Body of pancreas (tissue), 4 donors: ENCODE measurements around the gene LYST. TPM values are rescaled to one million over a fixed set of nuclear protein-coding genes. Genes with fewer than 3 reads are reported as not detected.

Experiments
- ATAC-seq: fragments of 150-250 bp; one replicate; pipeline ENCODE4 v1.9.1; 2016
- DNase-seq, 4 donors: peaks; one replicate each; pipeline ENCODE4 v3.0.0-alpha.2; 2019
- H3K27ac ChIP-seq, 4 donors: fragments of 200-600 bp; sonication (generic); 1 replicate in 3 of 4; 2 replicates in 1 of 4; pipeline versions ENCODE4 v1.5.1 to v1.6.1; 2016 to 2019; ENCODE audit warnings: mild to moderate bottlenecking in 1 of 4, mixed read lengths in 1 of 4, moderate library complexity in 1 of 4
- H3K27me3 ChIP-seq, 2 donors: fragments of 200-600 bp; sonication (generic); one replicate each; pipeline ENCODE4 v1.6.0; 2016; ENCODE audit warnings: mild to moderate bottlenecking in 1 of 2
- H3K36me3 ChIP-seq, 2 donors: fragments of 200-600 bp; sonication (generic); replicated peaks in 1 of 2; 2 replicates each; pipeline ENCODE4 v1.5.1; 2016; ENCODE audit warnings: low read depth in 2 of 2; ENCODE audit not compliant: insufficient read depth in 1 of 2
- H3K4me1 ChIP-seq: fragments of 200-600 bp; sonication (generic); one replicate; pipeline ENCODE4 v1.6.0; 2016
- H3K4me3 ChIP-seq, 2 donors: fragments of 200-600 bp; sonication (generic); 1 replicate in 1 of 2; 2 replicates in 1 of 2; pipeline ENCODE4 v1.5.1; 2016 to 2019
- H3K9me3 ChIP-seq, 3 donors: fragments of 200-600 bp; sonication (generic); 1 replicate in 2 of 3; 2 replicates in 1 of 3; pipeline ENCODE4 v1.5.1; 2016
- POLR2A ChIP-seq, 3 donors: fragments of 450-650 bp; IDR thresholded peaks; one replicate each; pipeline ENCODE4 v1.6.1; 2016; ENCODE audit warnings: antibody characterized with exemption in 3 of 3, mild to moderate bottlenecking in 2 of 3
- WGBS, 2 donors: methylation state at CpG; one replicate each; pipeline ENCODE4 v1.1.5; 2017; 5-methylcytosine and 5-hydroxymethylcytosine counted together
- intact Hi-C: fragments of 100-400 bp; cut with DNase I; formaldehyde crosslinking; loops from one replicate; pipeline ENCODE4 v1.15.1; 2023
- total RNA-seq, 2 donors: library from RNA; depleted of rRNA; stranded (reverse); fragments of >200 nt; gene quantifications; one replicate each; pipeline ENCODE4 v1.1.0, GENCODE V29; 2016
- TF ChIP-seq, protein P1 (sequence below), 7 experiments: fragments of 450-650 bp in 4 of 7; fragments of 200-600 bp in 3 of 7; sonication (generic) in 3 of 7; IDR thresholded peaks; one replicate each; pipeline ENCODE4 v1.5.1; 2016 to 2019; ENCODE audit warnings: antibody characterized with exemption in 7 of 7

Gene LYST
- total RNA-seq, 2 donors from 2014 or later = 16.5 to 21.0 TPM

DNA sequence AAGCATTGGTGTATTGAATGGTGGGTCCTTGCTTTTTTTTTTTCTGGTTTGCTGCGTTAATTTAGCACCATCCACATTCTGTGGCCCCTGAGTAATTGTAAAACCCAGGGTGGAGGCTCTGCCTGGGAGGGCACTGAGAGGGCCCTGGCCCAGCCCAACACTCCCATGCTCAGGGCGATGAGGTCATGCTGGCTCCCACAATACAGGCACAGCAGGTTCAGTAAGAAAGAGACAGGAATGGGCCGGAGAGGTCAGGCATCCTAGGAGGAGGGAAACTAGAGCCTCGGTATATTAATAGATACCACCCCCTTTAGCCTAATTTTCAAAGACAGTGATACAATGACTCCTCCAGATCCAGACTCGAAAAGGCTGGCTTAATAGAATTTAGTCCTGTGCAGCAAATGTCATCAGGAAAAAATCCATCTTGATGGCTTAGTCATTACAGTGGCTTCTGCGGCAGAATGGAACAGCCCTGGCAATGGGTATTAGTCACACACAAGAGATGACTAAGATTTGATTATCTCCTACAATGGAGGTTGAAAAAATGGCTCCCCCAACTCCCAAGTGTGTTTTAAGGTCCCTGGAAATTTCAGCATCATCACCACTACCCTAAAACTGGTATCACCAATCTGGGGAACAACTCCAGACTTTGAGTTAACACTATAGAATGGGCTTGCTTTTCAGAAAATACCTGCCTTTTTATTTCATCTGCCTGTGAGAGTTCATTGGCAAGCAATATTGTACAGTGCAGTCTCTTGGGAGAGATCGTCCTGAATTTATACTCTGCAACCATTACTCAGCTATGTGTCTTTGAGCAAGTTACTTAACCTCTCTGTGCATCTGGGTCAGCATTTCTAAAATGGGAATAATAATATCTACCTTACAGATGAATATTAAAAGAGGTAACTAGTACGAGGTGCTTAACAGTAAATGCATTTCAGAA, 43.9 kb upstream of the LYST start:
- peak in 1 of 4 donors; percentile 20 for DNase-seq
- no peak overlapping the region for H3K27ac ChIP-seq
- intact Hi-C loops = no loop called here
- H3K4me3 ChIP-seq = no peak overlapping the region
- H3K4me1 ChIP-seq = no peaks in the 10 kb centered on the region
- H3K36me3 ChIP-seq = no peaks in the 10 kb centered on the region
- no peaks in the 10 kb centered on the region for H3K9me3 ChIP-seq
- TF ChIP-seq, protein P1, sequence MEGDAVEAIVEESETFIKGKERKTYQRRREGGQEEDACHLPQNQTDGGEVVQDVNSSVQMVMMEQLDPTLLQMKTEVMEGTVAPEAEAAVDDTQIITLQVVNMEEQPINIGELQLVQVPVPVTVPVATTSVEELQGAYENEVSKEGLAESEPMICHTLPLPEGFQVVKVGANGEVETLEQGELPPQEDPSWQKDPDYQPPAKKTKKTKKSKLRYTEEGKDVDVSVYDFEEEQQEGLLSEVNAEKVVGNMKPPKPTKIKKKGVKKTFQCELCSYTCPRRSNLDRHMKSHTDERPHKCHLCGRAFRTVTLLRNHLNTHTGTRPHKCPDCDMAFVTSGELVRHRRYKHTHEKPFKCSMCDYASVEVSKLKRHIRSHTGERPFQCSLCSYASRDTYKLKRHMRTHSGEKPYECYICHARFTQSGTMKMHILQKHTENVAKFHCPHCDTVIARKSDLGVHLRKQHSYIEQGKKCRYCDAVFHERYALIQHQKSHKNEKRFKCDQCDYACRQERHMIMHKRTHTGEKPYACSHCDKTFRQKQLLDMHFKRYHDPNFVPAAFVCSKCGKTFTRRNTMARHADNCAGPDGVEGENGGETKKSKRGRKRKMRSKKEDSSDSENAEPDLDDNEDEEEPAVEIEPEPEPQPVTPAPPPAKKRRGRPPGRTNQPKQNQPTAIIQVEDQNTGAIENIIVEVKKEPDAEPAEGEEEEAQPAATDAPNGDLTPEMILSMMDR (IDR thresholded peaks at IDR 0.05) = no peak
- no peak for TF ChIP-seq POLR2A (IDR thresholded peaks at IDR 0.05)
- 56% methylated on average over 8 of the region's 8 CpGs for WGBS, 2 donors
- peak; percentile 58 for ATAC-seq
- no peaks in the 10 kb centered on the region for H3K27me3 ChIP-seq

DNA sequence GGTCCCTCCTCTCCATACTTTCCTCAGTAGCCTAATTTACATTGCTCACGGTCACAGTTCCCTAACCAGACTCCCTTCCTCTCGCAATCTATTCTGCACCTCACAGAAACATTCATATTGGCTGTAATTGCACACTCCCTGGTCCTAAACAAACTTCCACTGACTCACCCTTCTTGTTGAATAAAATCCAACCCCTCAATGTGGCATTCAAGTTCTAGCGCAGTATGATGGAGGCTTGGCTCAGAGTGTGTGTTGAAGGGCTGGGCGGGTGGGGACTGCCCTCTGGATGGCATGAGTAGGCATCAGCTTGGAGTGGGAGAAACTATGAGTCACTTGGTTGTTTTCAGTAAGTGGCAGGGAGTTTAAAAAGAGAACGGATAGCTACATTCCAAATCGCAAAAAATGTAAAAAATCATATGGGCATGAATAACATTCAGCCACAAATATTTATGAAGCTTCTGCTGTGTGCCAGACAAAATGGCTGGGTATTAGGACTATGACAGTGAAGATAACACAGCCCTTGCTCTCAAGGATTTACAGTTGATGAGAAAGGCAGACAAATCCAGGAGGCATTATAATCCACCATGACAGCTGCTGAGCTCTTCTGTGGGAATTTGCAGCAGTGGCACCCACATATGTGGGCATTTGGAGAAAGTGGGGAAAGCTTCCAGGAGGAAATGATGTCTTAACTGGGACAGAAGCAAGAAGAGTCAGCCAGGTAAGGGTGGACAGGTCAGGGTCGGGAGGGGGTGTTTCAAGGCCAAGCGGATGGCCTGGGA, 42.2 kb upstream of the LYST start:
- WGBS, 2 donors = 69 to 75% methylated on average over 8 of the region's 8 CpGs
- H3K4me3 ChIP-seq = no peak overlapping the region
- DNase-seq = no peak

DNA sequence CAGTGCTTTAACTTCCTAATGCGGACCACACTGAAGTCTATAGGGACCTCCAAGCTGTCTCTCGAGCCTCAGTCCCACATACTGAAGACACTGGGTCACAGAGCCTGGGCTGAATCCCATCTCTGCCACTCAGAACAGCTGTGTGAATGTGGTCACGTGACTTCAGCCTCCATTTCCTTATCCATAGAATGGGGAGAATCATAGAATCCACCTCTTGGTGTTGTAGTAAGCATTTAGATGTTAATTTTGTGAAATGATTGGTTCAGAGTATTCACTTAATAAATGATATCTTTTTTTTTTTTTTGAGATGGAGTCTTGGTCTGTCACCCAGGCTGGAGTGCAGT, 41.2 kb upstream of the LYST start:
- no peaks in the 10 kb centered on the region for H3K9me3 ChIP-seq
- H3K27me3 ChIP-seq = no peaks in the 10 kb centered on the region
- no peak overlapping the region for H3K27ac ChIP-seq
- ATAC-seq = no peak
- intact Hi-C loops = no loop called here
- H3K4me3 ChIP-seq = no peak overlapping the region
- no peak for DNase-seq
- H3K4me1 ChIP-seq = no peaks in the 10 kb centered on the region
- 69 to 78% methylated on average over 3 of the region's 3 CpGs for WGBS, 2 donors
- no peaks in the 10 kb centered on the region for H3K36me3 ChIP-seq
- no peak for TF ChIP-seq POLR2A (IDR thresholded peaks at IDR 0.05)
- TF ChIP-seq, protein P1 (IDR thresholded peaks at IDR 0.05) = no peak

More for the DNA sequence above, 42.2 kb upstream of the LYST start:
- intact Hi-C loops = no loop called here
- no peaks in the 10 kb centered on the region for H3K4me1 ChIP-seq
- H3K9me3 ChIP-seq = no peaks in the 10 kb centered on the region
- H3K27ac ChIP-seq = no peak overlapping the region
- no peak for ATAC-seq
- no peaks in the 10 kb centered on the region for H3K36me3 ChIP-seq
- H3K27me3 ChIP-seq = no peaks in the 10 kb centered on the region
- TF ChIP-seq, protein P1 (IDR thresholded peaks at IDR 0.05) = no peak
- no peak for TF ChIP-seq POLR2A (IDR thresholded peaks at IDR 0.05)

DNA sequence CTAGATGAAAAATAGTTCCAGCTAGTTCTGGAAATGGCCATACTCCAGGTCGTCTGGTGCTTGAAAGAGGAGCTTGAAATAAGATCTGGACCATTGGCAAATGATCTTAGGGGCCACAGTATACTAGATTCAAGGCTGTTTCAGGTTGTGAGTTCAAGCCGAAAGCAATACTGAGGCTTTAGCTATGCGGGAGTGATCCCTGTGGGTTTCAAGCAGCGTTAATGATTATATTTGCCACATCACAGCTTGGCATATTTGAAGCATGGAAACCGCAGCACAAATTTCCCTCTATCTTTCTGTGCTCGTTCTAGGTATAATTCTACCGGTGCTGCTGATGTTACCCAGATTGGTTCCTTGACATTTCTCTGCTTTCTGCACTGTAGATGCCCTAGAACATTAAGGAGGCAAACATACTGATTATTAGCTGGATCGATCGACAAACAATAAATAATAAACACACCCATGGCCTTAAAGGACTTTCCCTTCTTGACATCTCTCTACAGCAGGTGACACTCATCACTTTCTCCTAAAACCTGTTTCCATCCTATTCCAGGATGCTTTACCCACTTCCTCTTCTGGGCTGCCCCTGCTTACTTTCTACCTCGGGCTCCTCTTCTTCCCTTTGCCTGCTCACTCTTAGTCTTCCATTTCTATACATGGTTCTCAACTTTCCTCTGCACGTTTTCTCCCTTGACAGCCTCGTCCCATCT, 40.6 kb upstream of the LYST start:
- TF ChIP-seq, protein P1 (IDR thresholded peaks at IDR 0.05) = no peak
- no peak for TF ChIP-seq POLR2A (IDR thresholded peaks at IDR 0.05)
- DNase-seq (no peak), ATAC-seq (no peak)
- no peaks in the 10 kb centered on the region for H3K27me3 ChIP-seq
- no peaks in the 10 kb centered on the region for H3K9me3 ChIP-seq
- intact Hi-C loops = no loop called here
- H3K4me3 ChIP-seq = no peak overlapping the region
- no peaks in the 10 kb centered on the region for H3K36me3 ChIP-seq
- no peak overlapping the region for H3K27ac ChIP-seq
- no peaks in the 10 kb centered on the region for H3K4me1 ChIP-seq
- WGBS, 2 donors = 65 to 73% methylated on average over 12 of the region's 12 CpGs
